HG02642 (cell line): ENCODE measurements around the gene PRR20G.

ENCODE experiments used
- ATAC-seq: cut with Tn5 transposase; IDR thresholded peaks from one replicate; pipeline ENCODE4 v1.9.1; 2021; ENCODE audit warnings: mild to moderate bottlenecking; ENCODE audit not compliant: unreplicated experiment, poor library complexity

PRR20G gene

GRCh38 chr3:127237835-127238234, 50.0 kb downstream of the PRR20G start:
- no peak for ATAC-seq

- no peak for ATAC-seq
These were observed 52.1 kb downstream of the PRR20G start for GRCh38 chr3:127235706-127236105.

- ATAC-seq, result no peak
These were observed 53.1 kb downstream of the PRR20G start for GRCh38 chr3:127234778-127235177.
